GM18870 (cell line): ENCODE measurements around the gene RFNG.

Source experiments
- ATAC-seq: cut with Tn5 transposase; IDR thresholded peaks from one replicate; pipeline ENCODE4 v1.9.1; 2021; ENCODE audit warnings: moderate library complexity; ENCODE audit not compliant: unreplicated experiment

Gene RFNG

GRCh38 chr17:82029990-82030469 lies 21.6 kb downstream of the RFNG start:
- ATAC-seq = no peak

- ATAC-seq = no peak
Measured at GRCh38 chr17:82029391-82029790, 22.2 kb downstream of the RFNG start.

GRCh38 chr17:82028966-82029365 lies 22.6 kb downstream of the RFNG start:
- no peak for ATAC-seq

- ATAC-seq = no peak
Measured at GRCh38 chr17:82028246-82028645, 23.4 kb downstream of the RFNG start.

- no peak for ATAC-seq
Measured at GRCh38 chr17:82025401-82026107, 26.1 kb downstream of the RFNG start.

DNA sequence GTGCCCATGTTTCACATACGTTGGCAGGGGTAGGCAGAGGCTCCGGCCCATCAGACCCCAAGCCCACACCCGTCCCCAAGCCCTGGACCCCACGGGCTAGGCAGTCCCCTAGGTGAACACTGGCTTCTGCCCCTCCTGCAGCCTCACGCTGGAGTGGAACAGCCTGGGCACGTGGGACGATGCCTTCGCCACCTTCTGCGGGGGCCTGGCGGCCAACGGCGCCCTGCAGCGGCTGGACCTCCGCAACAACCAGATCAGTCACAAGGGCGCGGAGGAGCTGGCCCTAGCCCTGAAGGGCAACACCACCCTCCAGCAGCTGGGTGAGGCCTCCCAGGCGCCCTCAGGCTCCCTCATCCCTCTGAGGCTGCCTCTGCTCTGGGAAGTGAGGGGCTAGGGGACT lies 26.8 kb downstream of the RFNG start:
- ATAC-seq = no peak

DNA sequence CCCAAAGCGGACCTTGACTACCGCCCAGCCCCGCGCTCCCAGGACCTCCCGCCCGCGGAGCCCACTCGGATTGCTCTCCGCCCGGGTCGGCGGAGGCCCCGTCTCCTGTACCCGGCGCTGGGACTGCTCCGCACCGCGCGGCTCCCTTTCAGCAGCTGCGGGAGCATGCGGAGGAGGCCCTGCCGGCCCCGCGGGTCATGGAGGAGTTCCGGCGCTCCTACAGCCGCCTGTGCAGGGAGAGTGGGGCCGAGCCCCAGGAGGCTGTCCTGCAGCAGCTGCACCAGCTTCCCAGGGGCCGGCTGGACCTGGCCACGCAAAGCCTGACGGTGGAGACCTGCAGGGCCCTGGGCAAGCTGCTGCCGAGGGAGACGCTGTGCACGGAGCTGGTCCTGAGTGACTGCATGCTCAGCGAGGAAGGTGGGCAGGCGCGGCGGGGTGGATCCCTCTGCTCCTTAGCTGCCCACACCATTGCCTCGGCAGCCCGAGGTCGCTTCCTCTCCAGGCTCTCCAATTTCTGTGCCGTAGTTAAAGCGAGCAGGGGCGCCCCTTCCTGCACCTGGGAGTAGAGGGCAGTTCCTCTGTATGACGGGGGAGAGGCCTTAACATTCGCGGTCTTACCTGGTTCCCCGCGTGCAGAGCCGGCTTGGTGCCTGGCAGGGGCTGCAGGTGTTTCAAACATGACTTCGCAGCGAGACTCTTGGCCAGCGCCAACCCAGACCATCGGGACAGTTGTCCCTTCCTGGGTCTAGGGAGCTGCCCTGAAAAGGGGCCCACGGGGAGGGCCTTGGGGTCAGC lies 28.0 kb downstream of the RFNG start:
- ATAC-seq = no peak

- peak; percentile 89 for ATAC-seq
Measured at GRCh38 chr17:82022981-82023446, 28.6 kb downstream of the RFNG start, which contains the start of gene LRRC45. TSS of gene LRRC45 (plus strand) at chr17:82023305. CDS start at chr17:82023644, 339 bp downstream.

- peak; percentile 17 for ATAC-seq
Measured at GRCh38 chr17:82022310-82022980, 29.2 kb downstream of the RFNG start, which contains the start of gene CENPX. TSS of gene CENPX (minus strand) at chr17:82022878. CDS start at chr17:82022861, 17 bp downstream.

GRCh38 chr17:82021900-82022309 lies 29.7 kb downstream of the RFNG start:
- no peak for ATAC-seq

DNA sequence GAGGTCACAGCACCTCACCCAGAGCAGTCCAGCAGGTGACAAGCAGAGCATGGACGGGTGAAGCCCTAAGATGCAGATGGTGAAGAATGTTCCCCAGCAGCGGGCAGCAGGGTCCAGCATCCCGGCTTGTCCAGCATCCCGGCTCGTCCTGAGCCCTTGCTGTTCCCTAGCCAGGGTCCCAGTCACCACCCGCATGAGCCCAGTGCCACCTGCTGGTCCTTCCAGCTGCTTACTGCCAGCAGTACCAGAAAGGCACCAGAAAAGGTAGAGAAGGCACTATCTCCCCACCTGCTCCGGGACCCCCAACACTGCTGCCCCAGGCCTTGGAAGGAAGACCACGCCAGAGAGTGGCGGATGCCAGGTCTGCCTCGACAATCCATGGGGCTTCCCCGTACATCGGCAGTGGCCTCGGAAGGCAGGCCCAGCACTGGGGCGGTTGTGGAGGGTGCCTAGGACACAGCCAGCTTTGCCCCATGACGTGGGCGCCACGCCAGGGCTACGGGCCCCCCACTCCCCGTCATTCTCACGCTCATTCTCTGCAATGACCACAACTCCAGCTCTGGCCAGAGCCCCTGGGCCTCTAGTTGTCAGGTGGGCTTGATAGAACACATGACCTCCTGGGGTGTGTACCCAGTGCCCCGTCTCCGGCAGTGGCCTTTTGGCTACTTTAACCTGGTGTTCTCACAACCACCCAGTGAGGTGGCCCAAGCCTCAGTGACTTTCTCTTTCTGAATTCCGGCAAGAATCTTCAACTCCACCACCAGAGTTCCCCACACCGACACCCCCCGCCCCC lies 30.3 kb downstream of the RFNG start:
- no peak for ATAC-seq

DNA sequence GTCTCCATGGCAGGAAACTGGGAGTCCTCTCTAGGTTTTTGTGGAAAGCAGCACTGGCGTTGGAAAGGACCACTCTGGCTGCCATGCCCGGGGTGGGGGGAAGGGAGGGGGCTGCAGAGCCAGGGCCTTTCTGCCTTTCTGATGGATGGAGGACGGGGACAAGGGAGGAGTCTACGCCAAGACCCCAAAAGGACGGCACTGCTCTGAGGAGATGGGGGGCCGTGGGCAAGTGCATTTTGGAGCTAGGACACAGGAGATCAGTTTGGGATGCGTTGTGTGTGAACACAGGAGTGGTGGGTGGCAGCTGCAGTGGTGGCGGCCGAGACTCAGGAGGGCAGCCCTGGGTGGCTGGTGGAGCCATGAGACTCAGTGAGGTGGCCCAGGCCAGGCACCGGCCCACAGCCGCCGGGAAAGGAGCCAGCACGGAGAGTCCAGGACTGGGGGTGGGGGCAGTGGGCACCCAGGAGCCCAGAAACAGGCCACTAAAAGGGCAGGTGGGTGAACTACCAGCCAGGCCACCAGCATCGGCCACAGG lies 31.0 kb downstream of the RFNG start:
- no peak for ATAC-seq

- no peak for ATAC-seq
Measured at GRCh38 chr17:82019690-82020571, 31.7 kb downstream of the RFNG start.

DNA sequence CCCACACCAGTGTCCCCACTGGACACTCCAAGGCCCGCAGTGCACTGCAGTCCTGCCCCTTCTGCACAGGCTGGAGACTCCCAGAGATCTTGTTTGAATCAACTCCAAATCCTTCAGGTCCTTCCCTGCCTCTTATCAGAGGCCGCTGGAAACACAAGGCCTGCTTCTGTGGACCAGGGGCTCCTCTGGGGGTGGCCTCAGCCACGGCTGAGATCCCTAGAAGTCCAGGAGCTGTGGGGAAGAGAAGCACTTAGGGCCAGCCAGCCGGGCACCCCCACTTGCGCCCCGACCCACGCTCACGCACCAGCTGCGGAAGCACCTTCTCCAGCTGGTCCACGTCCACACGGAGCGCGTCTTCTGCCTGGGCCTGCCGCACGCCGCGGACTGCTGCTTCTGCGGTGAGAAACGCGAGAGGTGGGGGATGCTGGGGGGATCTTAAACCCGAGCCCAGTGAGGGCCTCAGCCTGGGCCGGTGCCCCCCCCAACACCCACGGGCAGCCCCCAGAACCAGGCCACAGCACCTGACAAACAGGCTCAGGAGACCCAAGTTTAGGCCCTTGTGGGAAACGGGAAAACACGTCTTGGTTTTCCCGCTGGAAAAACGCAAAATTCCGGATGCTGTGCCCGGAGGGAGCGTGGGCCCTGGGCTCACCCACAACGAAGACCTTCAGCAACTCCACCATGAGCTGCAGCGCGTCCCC lies 32.5 kb downstream of the RFNG start:
- no peak for ATAC-seq

GRCh38 chr17:82018152-82018988 lies 33.2 kb downstream of the RFNG start:
- no peak for ATAC-seq

GRCh38 chr17:82017612-82018151 lies 33.9 kb downstream of the RFNG start:
- ATAC-seq = no peak

DNA sequence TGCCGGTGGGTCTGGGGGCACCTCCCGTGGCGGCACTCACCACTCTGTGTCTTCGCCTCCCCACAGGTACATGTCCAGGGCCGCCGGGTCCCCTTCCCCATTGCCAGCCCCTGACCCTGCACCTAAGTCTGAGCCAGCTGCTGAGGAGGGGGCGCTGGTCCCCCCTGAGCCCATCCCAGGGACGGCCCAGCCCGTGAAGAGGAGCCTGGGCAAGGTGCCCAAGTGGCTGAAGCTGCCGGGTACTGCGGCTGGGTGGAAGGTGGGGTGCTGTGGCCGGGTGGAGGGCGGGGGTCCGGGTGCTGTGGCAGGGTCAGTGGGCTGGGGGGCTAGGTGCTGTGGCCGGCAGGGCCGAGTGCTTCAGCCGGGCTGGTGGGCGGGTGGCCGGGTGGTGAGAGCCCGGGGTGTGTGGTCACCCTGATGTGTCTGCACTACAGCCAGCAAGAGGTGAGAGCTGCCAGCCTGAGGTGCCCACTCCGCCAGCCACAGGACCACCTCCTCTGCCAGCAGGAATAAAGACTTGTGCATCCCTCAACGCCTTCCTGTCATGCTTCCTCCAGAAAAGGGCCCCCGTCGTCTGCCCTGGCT lies 34.6 kb downstream of the RFNG start:
- no peak for ATAC-seq
